Activated CD4-positive, alpha-beta memory T cell treated with anti-CD3 and anti-CD28 coated beads for 36 hours (primary cell): ENCODE data around the gene PTPRF. TPM values are rescaled to one million over a fixed set of nuclear protein-coding genes. Genes with fewer than 3 reads are reported as not detected.

Experiments
- CTCF ChIA-PET: fragments of 350-600 bp; sonication (Branson Sonifier 250); formaldehyde crosslinking; loops from one replicate; lab custom pipeline; 2021; ENCODE audit warnings: antibody characterized with exemption, inconsistent platforms; lab: Charles Lee
- POLR2A ChIA-PET: fragments of 350-600 bp; sonication (Branson Sonifier 250); formaldehyde crosslinking; loops from one replicate; lab custom pipeline; 2021; ENCODE audit warnings: antibody characterized with exemption; lab: Charles Lee
- DNase-seq: peaks from one replicate; pipeline ENCODE4 v3.0.0-alpha.2; 2020
- H3K27ac Mint-ChIP-seq: one replicate; pipeline ENCODE4 v1.8.0; 2021; ENCODE audit warnings: mixed read lengths
- H3K27me3 Mint-ChIP-seq: one replicate; pipeline ENCODE4 v1.8.0; 2021; ENCODE audit warnings: mixed read lengths
- H3K36me3 Mint-ChIP-seq: one replicate; pipeline ENCODE4 v1.8.0; 2021; ENCODE audit warnings: mixed read lengths
- H3K4me1 Mint-ChIP-seq: one replicate; pipeline ENCODE4 v1.8.0; 2021; ENCODE audit warnings: low read depth, mixed read lengths
- H3K4me3 Mint-ChIP-seq: one replicate; pipeline ENCODE4 v1.8.0; 2021; ENCODE audit warnings: mild to moderate bottlenecking, mixed read lengths
- H3K9me3 Mint-ChIP-seq: one replicate; pipeline ENCODE4 v1.8.0; 2021; ENCODE audit warnings: mixed read lengths
- intact Hi-C: fragments of 100-400 bp; cut with micrococcal nuclease; formaldehyde crosslinking; loops from one replicate; pipeline ENCODE4 v1.15.1; 2023
- total RNA-seq, 2 experiments: library from RNA; stranded (reverse); gene quantifications; one replicate each; pipeline ENCODE4 v1.2.3, GENCODE V29; 2021

Gene PTPRF
- total RNA-seq, 2 experiments from 2014 or later, result 2.4 to 2.8 TPM

DNA sequence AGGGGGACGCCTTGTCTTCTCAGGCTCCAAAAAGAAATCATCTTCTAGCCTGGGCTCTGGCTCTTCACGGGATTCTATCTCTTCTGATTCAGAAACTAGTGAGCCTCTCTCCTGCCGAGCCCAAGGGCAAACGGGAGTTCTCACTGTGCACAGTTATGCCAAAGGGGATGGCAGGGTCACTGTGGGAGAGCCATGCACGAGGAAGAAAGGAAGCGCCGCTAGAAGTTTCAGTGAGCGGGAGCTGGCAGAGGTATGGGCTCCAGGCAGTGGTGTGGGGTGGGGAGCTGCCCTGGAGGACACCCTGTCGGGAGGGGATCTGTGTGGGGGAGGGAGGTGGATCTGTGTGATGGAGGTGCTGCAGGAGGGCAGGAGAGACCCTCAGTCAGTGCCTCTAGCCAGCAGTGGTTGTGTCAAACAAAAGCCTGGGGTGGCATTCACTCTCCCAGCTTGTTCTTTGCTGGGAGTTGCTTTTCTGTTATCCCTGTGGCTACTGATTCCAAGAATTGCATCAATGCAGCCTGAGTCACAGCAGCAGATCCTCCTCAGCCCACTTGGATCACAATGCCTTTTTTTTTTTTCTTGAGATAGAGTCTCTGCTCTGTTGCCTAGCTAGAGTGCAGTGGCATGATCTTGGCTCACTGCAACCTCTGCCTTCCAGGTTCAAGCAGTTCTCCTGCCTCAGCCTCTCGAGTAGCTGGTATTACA lies 141.1 kb downstream of the PTPRF start:
- Mint-ChIP-seq H3K9me3 (no peaks in the 10 kb centered on the region), H3K4me1 (peaks cover 3% of the 10 kb centered on the region), H3K27me3 (no peaks in the 10 kb centered on the region), H3K27ac (no peak overlapping the region), H3K4me3 (no peak overlapping the region), H3K36me3 (peaks cover 55% of the 10 kb centered on the region)
- POLR2A ChIA-PET, result no interaction called here
- intact Hi-C loops, result no loop called here
- CTCF ChIA-PET, result interaction anchor here (0.6 kb wide), 1 partner anchor 14 kb away, joined by 3 read pairs; no protein-coding TSS in a partner anchor
- no peak for DNase-seq

DNA sequence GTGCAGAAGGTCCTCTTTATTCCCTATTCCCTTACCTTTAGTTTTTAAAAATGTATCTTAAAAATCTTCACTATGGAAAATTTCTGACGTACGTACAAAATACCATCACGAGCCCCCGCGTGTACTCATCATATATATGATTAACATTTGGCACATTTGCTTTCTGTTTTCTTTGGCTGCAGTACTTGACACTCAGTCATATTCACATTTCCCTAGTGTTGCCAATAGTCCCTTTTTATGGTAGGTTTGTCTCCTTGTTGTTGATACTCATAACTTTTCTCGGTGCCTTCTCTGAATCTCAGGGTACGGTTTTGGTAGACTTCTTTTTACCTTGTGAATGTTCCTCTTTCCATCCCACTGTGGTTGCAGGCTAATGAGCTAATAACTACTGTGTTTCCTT lies 142.6 kb downstream of the PTPRF start:
- Mint-ChIP-seq H3K36me3 (peaks cover 45% of the 10 kb centered on the region), H3K4me3 (no peak overlapping the region), H3K4me1 (peaks cover 3% of the 10 kb centered on the region), H3K27me3 (no peaks in the 10 kb centered on the region), H3K9me3 (no peaks in the 10 kb centered on the region), H3K27ac (no peak overlapping the region)
- ChIA-PET CTCF (no interaction called here), POLR2A (no interaction called here)
- DNase-seq, result no peak
- intact Hi-C loops, result no loop called here

Other genes starting within 250 kb of the PTPRF start
- not detected for gene C1orf210, start 245.3 kb upstream of the PTPRF start, total RNA-seq
- gene TIE1, start 229.9 kb upstream of the PTPRF start, total RNA-seq, result not detected
- gene MPL, start 193.1 kb upstream of the PTPRF start, total RNA-seq, result not detected
- gene CDC20, start 171.9 kb upstream of the PTPRF start, total RNA-seq, result 100 to 1,000 TPM; 152 to 155 TPM
- 10 to 100 TPM; 63.4 to 64.7 TPM for gene ELOVL1, start 162.9 kb upstream of the PTPRF start, total RNA-seq
- 10 to 100 TPM; 38.9 to 39.4 TPM for gene MED8, start 141.1 kb upstream of the PTPRF start, total RNA-seq
- 10 to 100 TPM; 27.3 to 37.6 TPM for gene SZT2, start 141.0 kb upstream of the PTPRF start, total RNA-seq
- gene HYI, start 77.0 kb upstream of the PTPRF start, total RNA-seq, result 10 to 100 TPM; 11.9 to 13.9 TPM
- gene KDM4A, start 119.3 kb downstream of the PTPRF start, total RNA-seq, result 10 to 100 TPM; 31.9 to 32.4 TPM
- 10 to 100 TPM; 14.7 to 16.0 TPM for gene ST3GAL3, start 176.7 kb downstream of the PTPRF start, total RNA-seq